Dermis blood vessel endothelial cell (primary cell): ENCODE measurements around the gene PWWP2B. TPM values are rescaled to one million over a fixed set of nuclear protein-coding genes. Genes with fewer than 3 reads are reported as not detected.

Experiments used
- DNase-seq: peaks from one replicate; pipeline ENCODE4 v3.0.0; 2010
- total RNA-seq: library from RNA; depleted of rRNA; stranded (reverse); fragments of >200 nt; gene quantifications from 2 replicates; pipeline ENCODE4 v1.2.3, GENCODE V29; 2014

PWWP2B gene
- total RNA-seq, 1 donor from 2014 or later = 16.3 TPM

DNA sequence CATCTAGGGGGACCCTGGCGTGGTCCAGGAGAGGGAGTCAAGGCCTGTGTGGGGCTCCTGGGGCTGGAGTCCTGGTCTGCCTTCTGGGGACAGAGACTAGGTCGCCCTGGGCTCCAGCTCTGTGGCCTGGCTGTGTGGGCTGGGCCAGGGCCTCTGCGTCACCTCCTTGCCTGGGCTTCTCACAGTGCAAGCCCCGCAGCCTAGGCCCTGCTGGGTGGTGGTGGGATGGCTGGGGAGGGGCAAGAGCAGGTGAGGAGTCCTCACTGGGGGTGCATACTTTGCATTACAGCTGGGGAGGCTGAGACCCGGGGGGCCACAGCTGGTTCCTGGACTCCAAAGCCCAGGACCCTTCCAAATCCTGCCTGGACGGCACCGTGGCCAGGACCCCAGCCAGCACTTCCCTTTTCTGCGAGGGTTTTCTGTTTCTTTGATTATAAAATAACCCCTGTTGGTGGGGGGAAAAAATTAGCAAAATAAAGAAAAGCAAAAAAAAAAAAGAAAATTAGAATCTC, 23.5 kb downstream of the PWWP2B start:
- no peak for DNase-seq

- no peak for DNase-seq
Observed at GRCh38 chr10:132420981-132421846, 24.2 kb downstream of the PWWP2B start.

- no peak for DNase-seq
Observed at GRCh38 chr10:132421847-132422751, 25.1 kb downstream of the PWWP2B start.

DNA sequence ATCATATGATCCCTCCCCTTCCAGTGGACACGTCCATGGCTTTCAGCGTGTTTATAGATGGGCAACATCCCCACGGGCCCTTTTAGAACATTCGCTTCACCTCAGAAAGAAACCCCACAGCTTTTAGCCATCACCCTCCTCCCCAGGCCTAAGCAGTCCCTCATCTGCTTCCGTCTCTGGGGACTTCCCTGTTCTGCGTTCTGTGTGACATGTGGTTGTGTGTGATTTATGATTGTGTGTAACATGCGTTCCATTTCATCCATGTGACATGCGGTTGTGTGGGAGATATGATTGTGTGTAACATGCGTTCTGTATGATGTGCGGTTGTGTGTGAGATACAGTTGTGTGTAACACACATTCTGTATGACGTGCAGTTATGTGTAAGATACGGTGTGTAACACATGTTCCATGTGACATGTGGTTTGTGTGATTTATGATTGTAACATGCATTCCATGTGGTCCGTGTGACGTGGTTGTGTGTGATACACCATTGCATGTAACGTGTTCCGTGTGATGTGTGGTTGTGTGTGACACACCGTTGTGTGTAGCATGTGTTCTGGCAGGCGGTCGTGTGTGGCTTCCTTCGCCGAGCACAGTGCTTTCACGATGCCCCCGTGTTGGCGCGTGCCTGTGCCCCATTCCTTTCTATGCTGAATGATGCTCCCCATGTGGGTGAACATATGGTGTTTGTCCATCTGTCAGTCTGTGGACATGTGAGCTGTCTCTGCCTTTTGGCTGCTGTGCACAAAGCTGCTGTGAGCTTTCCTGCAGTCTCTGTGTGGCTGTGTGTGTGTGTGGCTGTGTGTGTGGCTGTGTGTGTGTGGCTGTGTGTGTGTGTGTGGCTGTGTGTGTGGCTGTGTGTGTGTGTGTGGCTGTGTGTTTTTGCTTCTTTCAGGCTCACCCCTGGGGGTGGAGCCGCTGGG, 26.2 kb downstream of the PWWP2B start:
- no peak for DNase-seq

- no peak for DNase-seq
Observed at GRCh38 chr10:132423966-132424861, 27.2 kb downstream of the PWWP2B start.

DNA sequence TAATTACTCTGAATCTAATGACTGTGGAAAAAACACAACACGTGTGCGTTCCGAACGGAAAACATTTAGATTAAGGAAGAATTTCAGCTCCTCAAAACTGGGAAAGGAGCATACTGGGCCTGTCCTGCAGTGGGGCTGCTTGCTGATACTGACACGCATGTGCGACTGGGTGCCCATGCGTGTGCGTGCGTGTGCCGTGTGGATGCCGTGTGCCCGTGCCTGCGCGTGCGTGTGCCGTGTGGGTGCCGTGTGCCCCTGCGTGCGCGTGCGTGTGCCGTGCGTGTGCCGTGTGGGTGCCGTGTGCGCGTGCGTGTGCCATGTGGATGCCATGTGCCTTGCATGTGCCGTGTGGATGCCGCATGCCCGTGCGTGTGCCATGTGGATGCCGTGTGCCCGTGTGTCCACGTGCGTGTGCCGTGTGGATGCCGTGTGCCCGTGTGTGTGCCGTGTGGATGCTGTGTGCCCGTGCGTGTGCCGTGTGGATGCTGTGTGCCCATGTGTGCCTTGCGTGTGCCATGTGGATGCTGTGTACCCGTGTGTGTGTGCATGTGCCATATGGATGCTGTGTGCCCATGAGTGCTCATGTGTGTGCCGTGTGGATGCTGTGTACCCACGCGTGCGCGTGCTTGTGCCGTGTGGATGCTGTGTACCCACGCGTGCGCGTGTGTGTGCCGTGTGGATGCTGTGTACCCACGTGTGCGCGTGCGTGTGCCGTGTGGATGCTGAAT, 28.2 kb downstream of the PWWP2B start:
- DNase-seq = no peak

DNA sequence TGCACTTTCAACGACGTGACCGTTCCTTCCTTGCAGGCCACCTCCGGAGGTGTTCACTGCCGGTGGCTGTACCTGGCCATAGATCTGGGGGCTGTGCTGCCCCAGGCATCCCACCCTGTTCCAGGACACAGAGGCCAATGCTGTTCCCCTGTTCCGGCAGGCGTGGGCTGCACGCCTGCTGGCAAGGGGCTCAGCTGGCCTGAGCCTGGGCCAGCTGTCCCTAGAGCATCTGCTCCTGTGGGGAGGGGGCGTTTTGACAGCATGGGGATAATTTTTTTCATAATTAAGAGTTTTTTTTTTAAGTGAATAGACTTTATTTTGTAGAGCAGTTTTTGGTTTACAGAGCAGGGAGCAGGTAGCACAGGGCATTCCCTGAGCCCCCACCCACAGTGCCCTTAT, 28.8 kb downstream of the PWWP2B start:
- no peak for DNase-seq

DNA sequence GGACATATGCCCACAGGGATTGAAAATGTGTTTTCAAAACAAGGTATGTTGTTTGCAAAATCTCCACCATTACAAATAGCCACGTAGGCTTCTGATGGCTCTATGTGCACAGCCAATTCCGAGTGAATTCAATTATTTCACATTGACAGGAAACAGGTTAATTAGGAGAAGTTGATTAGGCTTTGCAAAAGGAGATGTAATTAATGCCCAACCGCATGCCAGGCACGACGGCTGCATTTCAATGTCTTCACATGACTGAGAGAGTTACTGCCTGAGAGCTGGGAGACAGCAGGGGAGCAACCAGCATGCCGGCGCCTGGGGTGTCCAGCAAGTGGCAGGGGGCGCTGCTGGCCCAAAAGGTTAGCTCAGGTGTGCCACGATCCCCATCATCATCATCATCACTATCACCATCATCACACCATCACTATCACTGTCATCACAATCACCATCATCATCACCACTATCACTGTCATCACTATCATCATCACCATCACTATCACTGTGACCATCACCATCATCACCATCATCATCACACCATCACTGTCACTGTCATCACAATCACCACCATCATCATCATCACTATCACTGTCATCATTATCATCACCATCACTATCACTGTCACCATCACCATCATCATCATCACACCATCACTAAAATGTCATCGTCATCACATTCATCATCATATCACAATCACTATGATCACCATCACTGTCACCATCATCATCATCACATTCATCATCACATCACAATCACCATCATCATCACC, 30.2 kb downstream of the PWWP2B start:
- no peak for DNase-seq

GRCh38 chr10:132427939-132428367, 31.0 kb downstream of the PWWP2B start:
- no peak for DNase-seq

DNA sequence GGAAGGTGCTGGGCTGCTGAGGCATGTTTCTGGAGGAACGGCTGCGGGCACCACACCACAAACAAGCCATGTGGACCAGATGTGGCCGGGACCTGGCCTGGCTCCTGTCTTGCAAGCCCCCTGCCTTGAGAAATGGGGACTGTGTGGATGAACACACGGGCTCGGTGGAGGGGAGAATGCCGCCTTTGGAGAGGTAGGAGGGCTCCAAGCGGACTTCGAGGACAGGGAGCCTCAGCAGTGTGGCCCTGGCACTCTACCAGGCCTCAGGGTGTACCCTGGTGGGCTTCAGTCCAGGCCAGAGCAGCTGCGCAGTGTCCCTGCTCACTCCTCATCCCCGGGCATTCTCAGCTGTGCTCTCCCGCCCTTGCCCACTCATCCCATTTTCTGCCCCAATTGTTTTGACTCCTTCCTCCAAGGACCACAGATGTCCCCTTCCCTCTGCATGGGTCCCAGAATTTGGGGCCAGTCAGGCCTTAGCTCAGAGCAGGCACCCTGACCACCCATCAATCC, 31.5 kb downstream of the PWWP2B start:
- no peak for DNase-seq

- no peak for DNase-seq
Observed at GRCh38 chr10:132429281-132430230, 32.6 kb downstream of the PWWP2B start.

DNA sequence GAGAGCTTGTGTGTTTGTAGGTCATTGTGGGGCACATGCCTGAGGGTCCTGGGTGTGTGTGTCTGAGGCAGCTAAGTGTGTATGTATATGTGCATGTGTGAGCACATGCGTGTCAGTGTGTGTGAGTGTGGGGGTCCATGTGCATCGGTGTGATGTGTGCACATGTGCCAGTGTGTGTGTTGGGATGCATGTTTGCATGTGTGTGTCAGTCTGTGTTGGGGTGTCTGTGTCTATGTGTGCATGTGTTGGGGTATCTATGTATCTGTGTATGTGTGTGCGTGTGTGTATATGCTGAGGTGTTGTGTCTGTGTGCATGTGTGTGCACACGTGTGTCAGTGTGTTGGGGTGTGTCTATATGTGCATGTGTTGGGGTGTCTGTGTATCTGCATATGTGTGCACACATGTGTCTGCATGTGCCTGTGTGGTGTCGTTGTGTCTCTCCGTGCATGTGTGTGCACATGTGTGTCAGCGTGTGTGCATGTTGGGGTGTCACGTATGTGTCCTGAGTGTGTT, 33.3 kb downstream of the PWWP2B start:
- DNase-seq = no peak

GRCh38 chr10:132430861-132431271, 33.9 kb downstream of the PWWP2B start:
- DNase-seq = no peak

- DNase-seq = no peak
Observed at GRCh38 chr10:132431537-132432175, 34.7 kb downstream of the PWWP2B start.

- no peak for DNase-seq
Observed at GRCh38 chr10:132432176-132432540, 35.2 kb downstream of the PWWP2B start.

DNA sequence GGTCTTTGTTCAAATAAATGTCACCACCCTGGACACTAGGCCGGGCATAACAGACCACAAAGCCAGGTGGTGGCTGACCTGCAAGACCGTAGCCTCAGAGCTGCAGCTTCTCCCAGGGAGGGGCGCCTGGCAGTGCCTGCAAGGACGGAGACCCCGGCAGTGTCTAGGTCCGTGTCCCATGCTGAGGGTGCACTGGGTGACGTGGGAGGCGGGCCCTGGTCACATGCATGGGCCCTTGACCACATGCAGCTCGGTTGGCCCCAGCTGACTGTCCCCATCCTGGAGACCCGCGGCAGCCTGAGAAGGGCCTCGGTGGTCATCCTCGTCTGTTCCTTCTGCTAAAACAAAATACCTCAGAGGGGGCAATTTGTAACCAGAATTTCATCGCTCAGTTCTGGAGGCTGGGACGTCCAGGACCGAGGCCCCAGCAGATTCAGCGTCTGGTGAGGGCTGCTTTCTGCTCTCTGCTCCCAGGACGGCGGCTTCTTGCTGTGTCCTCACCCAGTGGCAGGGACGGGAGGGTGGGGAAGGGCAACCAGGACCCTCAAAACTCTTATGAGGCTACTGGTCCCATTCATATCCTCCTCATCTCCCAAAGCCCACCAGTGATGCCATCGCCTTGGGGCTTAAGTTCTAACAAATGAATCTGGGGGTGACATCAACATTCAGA, 36.8 kb downstream of the PWWP2B start:
- no peak for DNase-seq
